ENCODE data around the gene CTNNA3.

The CTNNA3 gene

GRCh38 chr10:67296926-67297325, 399.1 kb downstream of the CTNNA3 start:
- Histone ChIP-seq H4K20me1 (ENCODE audit: insufficient read depth, low read length, poor library complexity, severe bottlenecking) (no peaks in the 10 kb centered on the region), H3K9ac (ENCODE audit: low read depth, low read length, poor library complexity, severe bottlenecking) (no peak overlapping the region), H3K27me3 (ENCODE audit: insufficient read depth, low read length, poor library complexity, severe bottlenecking) (no peaks in the 10 kb centered on the region), H3F3A (ENCODE audit: low read depth) (no peaks in the 10 kb centered on the region), H3K36me3 (ENCODE audit: insufficient read depth, low read length) (no peaks in the 10 kb centered on the region), H3K4me2 (ENCODE audit: low read depth, low read length, poor library complexity, severe bottlenecking) (no peak overlapping the region), H3K9me2 (replicated peaks; ENCODE audit: low read depth, low read length) (no peaks in the 10 kb centered on the region), H2AFZ (ENCODE audit: low read length) (no peak overlapping the region), H3K4me1 (ENCODE audit: insufficient read depth, low read length, poor library complexity, severe bottlenecking) (no peaks in the 10 kb centered on the region), H3K9me3 (ENCODE audit: insufficient read depth, low read depth, low read length) (no peaks in the 10 kb centered on the region), H3K79me2 (ENCODE audit: insufficient read depth, low read length) (no peaks in the 10 kb centered on the region), H3K4me3 (ENCODE audit: low read length, poor library complexity, severe bottlenecking) (no peak overlapping the region)
- TF ChIP-seq EZH2phosphoT487 (IDR thresholded peaks at IDR 0.05; ENCODE audit: borderline replicate concordance), result no peak
- TF ChIP-seq CTCF (conservative IDR thresholded peaks at IDR 0.05; ENCODE audit: low read length), result no peak

GRCh38 chr10:67288688-67289410, 407.1 kb downstream of the CTNNA3 start:
- no peak for TF ChIP-seq EZH2phosphoT487 (IDR thresholded peaks at IDR 0.05; ENCODE audit: borderline replicate concordance)
- TF ChIP-seq CTCF (conservative IDR thresholded peaks at IDR 0.05; ENCODE audit: low read length), result no peak
- H3K4me2 ChIP-seq (ENCODE audit: low read depth, low read length, poor library complexity, severe bottlenecking), result no peak overlapping the region
- no peaks in the 10 kb centered on the region for H3K9me3 ChIP-seq (ENCODE audit: insufficient read depth, low read depth, low read length)
- H3K79me2 ChIP-seq (ENCODE audit: insufficient read depth, low read length), result no peaks in the 10 kb centered on the region
- no peak overlapping the region for H2AFZ ChIP-seq (ENCODE audit: low read length)
- H3K27me3 ChIP-seq (ENCODE audit: insufficient read depth, low read length, poor library complexity, severe bottlenecking), result no peaks in the 10 kb centered on the region
- no peak overlapping the region for H3K9ac ChIP-seq (ENCODE audit: low read depth, low read length, poor library complexity, severe bottlenecking)
- no peak overlapping the region for H3K4me3 ChIP-seq (ENCODE audit: low read length, poor library complexity, severe bottlenecking)
- no peaks in the 10 kb centered on the region for H3K36me3 ChIP-seq (ENCODE audit: insufficient read depth, low read length)
- no peaks in the 10 kb centered on the region for H3F3A ChIP-seq (ENCODE audit: low read depth)
- H3K9me2 ChIP-seq (replicated peaks; ENCODE audit: low read depth, low read length), result no peaks in the 10 kb centered on the region
- H3K4me1 ChIP-seq (ENCODE audit: insufficient read depth, low read length, poor library complexity, severe bottlenecking), result no peaks in the 10 kb centered on the region
- no peaks in the 10 kb centered on the region for H4K20me1 ChIP-seq (ENCODE audit: insufficient read depth, low read length, poor library complexity, severe bottlenecking)

GRCh38 chr10:67284589-67284988, 411.4 kb downstream of the CTNNA3 start:
- Histone ChIP-seq H3K4me1 (ENCODE audit: insufficient read depth, low read length, poor library complexity, severe bottlenecking) (no peaks in the 10 kb centered on the region), H3K9me2 (replicated peaks; ENCODE audit: low read depth, low read length) (no peaks in the 10 kb centered on the region), H3K36me3 (ENCODE audit: insufficient read depth, low read length) (no peaks in the 10 kb centered on the region), H3K79me2 (ENCODE audit: insufficient read depth, low read length) (no peaks in the 10 kb centered on the region), H3F3A (ENCODE audit: low read depth) (no peaks in the 10 kb centered on the region), H2AFZ (ENCODE audit: low read length) (no peak overlapping the region), H3K9me3 (ENCODE audit: insufficient read depth, low read depth, low read length) (no peaks in the 10 kb centered on the region), H3K27me3 (ENCODE audit: insufficient read depth, low read length, poor library complexity, severe bottlenecking) (no peaks in the 10 kb centered on the region), H3K9ac (ENCODE audit: low read depth, low read length, poor library complexity, severe bottlenecking) (no peak overlapping the region), H3K4me3 (ENCODE audit: low read length, poor library complexity, severe bottlenecking) (no peak overlapping the region), H4K20me1 (ENCODE audit: insufficient read depth, low read length, poor library complexity, severe bottlenecking) (no peaks in the 10 kb centered on the region), H3K4me2 (ENCODE audit: low read depth, low read length, poor library complexity, severe bottlenecking) (no peak overlapping the region)
- no peak for TF ChIP-seq CTCF (conservative IDR thresholded peaks at IDR 0.05; ENCODE audit: low read length)
- no peak for TF ChIP-seq EZH2phosphoT487 (IDR thresholded peaks at IDR 0.05; ENCODE audit: borderline replicate concordance)
